Jurkat, Clone E6-1 (cell line): ENCODE data around the gene SMDT1.
"Not testable (repeated sequence)": the region's sequence is repeated elsewhere in the genome, so short reads cannot be mapped to it uniquely, and the experiment has no call there.

Experiments
- DNase-seq: peaks from one replicate; pipeline ENCODE4 v3.0.0-alpha.2; 2011; ENCODE audit warnings: low read depth, low spot score
- H3K4me3 ChIP-seq: 2 replicates; pipeline ENCODE4 v1.5.1; 2011; ENCODE audit warnings: mild to moderate bottlenecking, low read length, control low read depth, moderate library complexity

The SMDT1 gene

GRCh38 chr22:42069801-42070516, 9.5 kb upstream of the SMDT1 start:
- DNase-seq, result no peak

GRCh38 chr22:42070517-42071422, 8.7 kb upstream of the SMDT1 start, which contains the start of gene NAGA:
Gene NAGA (minus strand): TSS chr22:42070812. CDS start chr22:42070297, 515 bp downstream.
- peak within 1 kb of the TSS; percentile 67 for H3K4me3 ChIP-seq
- DNase-seq, result peak; percentile 94

More at GRCh38 chr22:42069801-42070516, 9.5 kb upstream of the SMDT1 start:
- H3K4me3 ChIP-seq, result peak overlapping the region; percentile 67

- peak overlapping the region; percentile 67 for H3K4me3 ChIP-seq
- not testable (repeated sequence) for DNase-seq
These were observed 8.0 kb upstream of the SMDT1 start for GRCh38 chr22:42071508-42071907.

GRCh38 chr22:42072606-42073330, 6.7 kb upstream of the SMDT1 start:
- DNase-seq, result no peak
- H3K4me3 ChIP-seq, result no peak overlapping the region

- no peak overlapping the region for H3K4me3 ChIP-seq
- DNase-seq, result no peak
These were observed 5.9 kb upstream of the SMDT1 start for GRCh38 chr22:42073621-42074041.

- no peak within 1 kb of the TSS for H3K4me3 ChIP-seq
- no peak for DNase-seq
These were observed 5.2 kb upstream of the SMDT1 start, which contains the start of gene PHETA2 for GRCh38 chr22:42074132-42074811. Gene PHETA2 (plus strand): TSS chr22:42074248. CDS start chr22:42077294, 3,046 bp downstream.

GRCh38 chr22:42074846-42075676, 4.4 kb upstream of the SMDT1 start:
- no peak overlapping the region for H3K4me3 ChIP-seq

GRCh38 chr22:42076764-42077485, 2.6 kb upstream of the SMDT1 start:
- no peak overlapping the region for H3K4me3 ChIP-seq
- no peak for DNase-seq

More at GRCh38 chr22:42074846-42075676, 4.4 kb upstream of the SMDT1 start:
- DNase-seq, result no peak

- H3K4me3 ChIP-seq, result no peak overlapping the region
- DNase-seq, result no peak
These were observed 1.9 kb upstream of the SMDT1 start for GRCh38 chr22:42077486-42078125.

GRCh38 chr22:42078469-42079318, 806 bp upstream of the SMDT1 start:
- H3K4me3 ChIP-seq, result peak overlapping the region; percentile 92

GRCh38 chr22:42080287-42080686, 787 bp downstream of the SMDT1 start:
- peak overlapping the region; percentile 92 for H3K4me3 ChIP-seq
- no peak for DNase-seq

More at GRCh38 chr22:42078469-42079318, 806 bp upstream of the SMDT1 start:
- no peak for DNase-seq

- H3K4me3 ChIP-seq, result no peak overlapping the region
- DNase-seq, result no peak
These were observed 3.6 kb downstream of the SMDT1 start for GRCh38 chr22:42083119-42083518.

- no peak for DNase-seq
- no peak overlapping the region for H3K4me3 ChIP-seq
These were observed 5.4 kb downstream of the SMDT1 start for GRCh38 chr22:42084874-42085273.

- H3K4me3 ChIP-seq, result no peak overlapping the region
- DNase-seq, result no peak
These were observed 6.6 kb downstream of the SMDT1 start for GRCh38 chr22:42086051-42086450.

- peak within 1 kb of the TSS; percentile 91 for H3K4me3 ChIP-seq
These were observed 11.3 kb downstream of the SMDT1 start, which contains the start of gene NDUFA6 for GRCh38 chr22:42090596-42091454. Gene NDUFA6 (minus strand): TSS chr22:42090772. CDS start chr22:42090744, 28 bp downstream.

More at GRCh38 chr22:42090596-42091454, 11.3 kb downstream of the SMDT1 start, which contains the start of gene NDUFA6:
- peak; percentile 99 for DNase-seq
